ENCODE results near the gene IQCF6. TPM values are rescaled to one million over a fixed set of nuclear protein-coding genes. Genes with fewer than 3 reads are reported as not detected.

Gene IQCF6
- total and polyA plus RNA-seq, 2 experiments from 2014 or later, result not detected

Other genes starting within 250 kb of the IQCF6 start
- 27.7 and 29.2 TPM in 2 replicates for gene RAD54L2, start 240.5 kb downstream of the IQCF6 start, total RNA-seq (2014; rRNA removed; shearing (Covaris generic))
- gene RAD54L2, start 240.5 kb downstream of the IQCF6 start, polyA plus RNA-seq (2016; fragmentation: Nextera tagmentation; extraction: Ambion mirVana), result 9.2 and 9.4 TPM in 2 replicates
- 10.5 and 13.3 TPM in 2 replicates for gene TEX264, start 108.0 kb downstream of the IQCF6 start, total RNA-seq (2014; rRNA removed; shearing (Covaris generic))
- 9.7 and 10.0 TPM in 2 replicates for gene TEX264, start 108.0 kb downstream of the IQCF6 start, polyA plus RNA-seq (2016; fragmentation: Nextera tagmentation; extraction: Ambion mirVana)
- gene GRM2, start 72.2 kb downstream of the IQCF6 start, total RNA-seq (2014; rRNA removed; shearing (Covaris generic)), result 5.1 and 5.2 TPM in 2 replicates
- gene GRM2, start 72.2 kb downstream of the IQCF6 start, polyA plus RNA-seq (2016; fragmentation: Nextera tagmentation; extraction: Ambion mirVana), result 2.1 and 3.1 TPM in 2 replicates
- not detected in 2 replicates for gene IQCF2, start 82.4 kb upstream of the IQCF6 start, total RNA-seq (2014; rRNA removed; shearing (Covaris generic))
- not detected in 2 replicates for gene IQCF2, start 82.4 kb upstream of the IQCF6 start, polyA plus RNA-seq (2016; fragmentation: Nextera tagmentation; extraction: Ambion mirVana)
- gene IQCF5, start 96.4 kb upstream of the IQCF6 start, total RNA-seq (2014; rRNA removed; shearing (Covaris generic)), result not detected in 2 replicates
- not detected in 2 replicates for gene IQCF5, start 96.4 kb upstream of the IQCF6 start, polyA plus RNA-seq (2016; fragmentation: Nextera tagmentation; extraction: Ambion mirVana)
- gene IQCF1, start 124.1 kb upstream of the IQCF6 start, total RNA-seq (2014; rRNA removed; shearing (Covaris generic)), result not detected in 2 replicates
- not detected in 2 replicates for gene IQCF1, start 124.1 kb upstream of the IQCF6 start, polyA plus RNA-seq (2016; fragmentation: Nextera tagmentation; extraction: Ambion mirVana)
- 61.8 and 62.4 TPM in 2 replicates for gene RRP9, start 162.7 kb upstream of the IQCF6 start, total RNA-seq (2014; rRNA removed; shearing (Covaris generic))
- gene RRP9, start 162.7 kb upstream of the IQCF6 start, polyA plus RNA-seq (2016; fragmentation: Nextera tagmentation; extraction: Ambion mirVana), result 68.1 and 71.3 TPM in 2 replicates
- gene PARP3, start 163.1 kb upstream of the IQCF6 start, total RNA-seq (2014; rRNA removed; shearing (Covaris generic)), result 1.1 and 3.1 TPM in 2 replicates
- 0.35 and 0.76 TPM in 2 replicates for gene PARP3, start 163.1 kb upstream of the IQCF6 start, polyA plus RNA-seq (2016; fragmentation: Nextera tagmentation; extraction: Ambion mirVana)
- 0.38 TPM in 1 of 2 replicates, not detected in the other for gene GPR62, start 176.1 kb upstream of the IQCF6 start, total RNA-seq (2014; rRNA removed; shearing (Covaris generic))
- 0.10 and 0.42 TPM in 2 replicates for gene GPR62, start 176.1 kb upstream of the IQCF6 start, polyA plus RNA-seq (2016; fragmentation: Nextera tagmentation; extraction: Ambion mirVana)
- gene PCBP4, start 188.2 kb upstream of the IQCF6 start, total RNA-seq (2014; rRNA removed; shearing (Covaris generic)), result 26.8 and 37.6 TPM in 2 replicates
- 11.8 and 14.1 TPM in 2 replicates for gene PCBP4, start 188.2 kb upstream of the IQCF6 start, polyA plus RNA-seq (2016; fragmentation: Nextera tagmentation; extraction: Ambion mirVana)
- gene ABHD14B, start 194.8 kb upstream of the IQCF6 start, total RNA-seq (2014; rRNA removed; shearing (Covaris generic)), result 8.0 and 11.1 TPM in 2 replicates
- 5.8 and 8.9 TPM in 2 replicates for gene ABHD14B, start 194.8 kb upstream of the IQCF6 start, polyA plus RNA-seq (2016; fragmentation: Nextera tagmentation; extraction: Ambion mirVana)
- 4.3 and 7.8 TPM in 2 replicates for gene ABHD14A, start 195.8 kb upstream of the IQCF6 start, total RNA-seq (2014; rRNA removed; shearing (Covaris generic))
- gene ABHD14A, start 195.8 kb upstream of the IQCF6 start, polyA plus RNA-seq (2016; fragmentation: Nextera tagmentation; extraction: Ambion mirVana), result 12.7 TPM in 2 replicates
- 62.8 and 91.3 TPM in 2 replicates for gene ACY1, start 204.3 kb upstream of the IQCF6 start, total RNA-seq (2014; rRNA removed; shearing (Covaris generic))
- gene ACY1, start 204.3 kb upstream of the IQCF6 start, polyA plus RNA-seq (2016; fragmentation: Nextera tagmentation; extraction: Ambion mirVana), result 35.8 and 38.4 TPM in 2 replicates
- 1,341 and 1,471 TPM in 2 replicates for gene RPL29, start 216.7 kb upstream of the IQCF6 start, total RNA-seq (2014; rRNA removed; shearing (Covaris generic))
- gene RPL29, start 216.7 kb upstream of the IQCF6 start, polyA plus RNA-seq (2016; fragmentation: Nextera tagmentation; extraction: Ambion mirVana), result 1,864 and 1,983 TPM in 2 replicates